DOHH2 (cell line): ENCODE measurements around the gene EML5.

ENCODE experiments used
- H3F3A ChIP-seq: fragments of 200-600 bp; sonication (generic), shearing (Covaris generic); 2 replicates; pipeline ENCODE4 v1.6.0; 2016; ENCODE audit warnings: antibody characterized with exemption, mild to moderate bottlenecking; ENCODE audit not compliant: control insufficient read depth, insufficient read depth
- H3K27ac ChIP-seq: fragments of 200-600 bp; sonication (generic); 2 replicates; pipeline ENCODE4 v1.5.1; 2014; ENCODE audit warnings: low read depth, mild to moderate bottlenecking, low read length, moderate library complexity
- H3K27me3 ChIP-seq: fragments of 200-600 bp; sonication (generic); 2 replicates; pipeline ENCODE4 v1.6.1; 2014; ENCODE audit warnings: mild to moderate bottlenecking, low read length, mixed read lengths; ENCODE audit not compliant: control insufficient read depth
- H3K36me3 ChIP-seq: fragments of 200-600 bp; sonication (generic); 2 replicates; pipeline ENCODE4 v1.6.1; 2014; ENCODE audit warnings: mild to moderate bottlenecking, low read length, moderate library complexity, mixed read lengths; ENCODE audit not compliant: control insufficient read depth
- H3K4me1 ChIP-seq: fragments of 200-600 bp; sonication (generic); 2 replicates; pipeline ENCODE4 v1.6.1; 2014; ENCODE audit warnings: mild to moderate bottlenecking, low read length, mixed read lengths; ENCODE audit not compliant: control insufficient read depth
- H3K4me2 ChIP-seq: fragments of 200-600 bp; sonication (generic); 2 replicates; pipeline ENCODE4 v1.6.0; 2014; ENCODE audit warnings: mild to moderate bottlenecking, low read length, moderate library complexity
- H3K4me3 ChIP-seq: fragments of 200-600 bp; sonication (generic); 2 replicates; pipeline ENCODE4 v1.5.1; 2014; ENCODE audit warnings: mild to moderate bottlenecking, low read length, mixed read lengths
- H3K79me2 ChIP-seq: fragments of 200-600 bp; sonication (generic); 2 replicates; pipeline ENCODE4 v1.6.1; 2014; ENCODE audit warnings: mild to moderate bottlenecking, low read length, mixed read lengths; ENCODE audit not compliant: control insufficient read depth
- H3K9me2 ChIP-seq: fragments of 200-600 bp; sonication (generic); replicated peaks from 2 replicates; pipeline ENCODE4 v1.6.1; 2014; ENCODE audit warnings: mild to moderate bottlenecking, low read length, mixed read lengths; ENCODE audit not compliant: control insufficient read depth
- H3K9me3 ChIP-seq: fragments of 200-600 bp; sonication (generic); 2 replicates; pipeline ENCODE4 v1.6.1; 2014; ENCODE audit warnings: antibody characterized with exemption, low read length, mixed read lengths; ENCODE audit not compliant: control insufficient read depth, insufficient read depth
- H4K20me1 ChIP-seq: fragments of 200-600 bp; sonication (generic); 2 replicates; pipeline ENCODE4 v1.6.0; 2014; ENCODE audit warnings: low read depth, mild to moderate bottlenecking, antibody characterized with exemption, low read length, moderate library complexity; ENCODE audit not compliant: control insufficient read depth, insufficient read depth
- CTCF ChIP-seq: fragments of 200-600 bp; sonication (generic); IDR thresholded peaks from one replicate; pipeline ENCODE4 v1.5.1; 2014; ENCODE audit warnings: antibody characterized with exemption, mild to moderate bottlenecking, low read depth, low read length; ENCODE audit not compliant: poor library complexity, severe bottlenecking
- EZH2phosphoT487 ChIP-seq: fragments of 200-600 bp; sonication (generic); IDR thresholded peaks from 2 replicates; pipeline ENCODE4 v1.6.1; 2017; ENCODE audit warnings: borderline replicate concordance, mild to moderate bottlenecking, antibody characterized with exemption, low read length, moderate library complexity, mixed read lengths

The EML5 gene

GRCh38 chr14:88840926-88841325, 48.2 kb upstream of the EML5 start:
- Histone ChIP-seq H3K27ac (no peak overlapping the region), H3K9me2 (no peaks in the 10 kb centered on the region), H3K36me3 (no peaks in the 10 kb centered on the region), H3K4me1 (no peaks in the 10 kb centered on the region), H3F3A (no peaks in the 10 kb centered on the region), H3K9me3 (no peaks in the 10 kb centered on the region), H3K27me3 (no peaks in the 10 kb centered on the region), H3K4me3 (no peak overlapping the region), H3K4me2 (no peak overlapping the region), H3K79me2 (no peaks in the 10 kb centered on the region), H4K20me1 (no peaks in the 10 kb centered on the region)
- TF ChIP-seq EZH2phosphoT487 (no peak), CTCF (no peak)

- no peaks in the 10 kb centered on the region for H3K4me1 ChIP-seq
- H3F3A ChIP-seq: no peaks in the 10 kb centered on the region
- H3K27ac ChIP-seq: no peak overlapping the region
- H3K4me2 ChIP-seq: no peak overlapping the region
- H3K9me2 ChIP-seq: no peaks in the 10 kb centered on the region
- H3K79me2 ChIP-seq: no peaks in the 10 kb centered on the region
- H3K36me3 ChIP-seq: no peaks in the 10 kb centered on the region
- TF ChIP-seq CTCF: no peak
- no peak for TF ChIP-seq EZH2phosphoT487
- H4K20me1 ChIP-seq: no peaks in the 10 kb centered on the region
- H3K27me3 ChIP-seq: no peaks in the 10 kb centered on the region
- no peak overlapping the region for H3K4me3 ChIP-seq
- no peaks in the 10 kb centered on the region for H3K9me3 ChIP-seq
Observed at GRCh38 chr14:88838015-88838414, 45.3 kb upstream of the EML5 start.

GRCh38 chr14:88837495-88837894, 44.7 kb upstream of the EML5 start:
- H3K36me3 ChIP-seq: no peaks in the 10 kb centered on the region
- no peak overlapping the region for H3K4me3 ChIP-seq
- H3K27me3 ChIP-seq: no peaks in the 10 kb centered on the region
- H3K4me2 ChIP-seq: no peak overlapping the region
- no peak for TF ChIP-seq CTCF
- no peak for TF ChIP-seq EZH2phosphoT487
- no peaks in the 10 kb centered on the region for H3K9me3 ChIP-seq
- H3K27ac ChIP-seq: no peak overlapping the region
- H3K9me2 ChIP-seq: no peaks in the 10 kb centered on the region
- H3K4me1 ChIP-seq: no peaks in the 10 kb centered on the region
- no peaks in the 10 kb centered on the region for H4K20me1 ChIP-seq
- no peaks in the 10 kb centered on the region for H3F3A ChIP-seq
- no peaks in the 10 kb centered on the region for H3K79me2 ChIP-seq

GRCh38 chr14:88835661-88836060, 42.9 kb upstream of the EML5 start:
- TF ChIP-seq EZH2phosphoT487 (no peak), CTCF (no peak)

More at GRCh38 chr14:88835661-88836060, 42.9 kb upstream of the EML5 start:
- H3K79me2 ChIP-seq: no peaks in the 10 kb centered on the region
- H3K9me3 ChIP-seq: no peaks in the 10 kb centered on the region
- H3K4me1 ChIP-seq: no peaks in the 10 kb centered on the region
- no peaks in the 10 kb centered on the region for H3K36me3 ChIP-seq
- no peaks in the 10 kb centered on the region for H4K20me1 ChIP-seq
- H3K4me2 ChIP-seq: no peak overlapping the region
- no peaks in the 10 kb centered on the region for H3K27me3 ChIP-seq
- H3F3A ChIP-seq: no peaks in the 10 kb centered on the region
- H3K4me3 ChIP-seq: no peak overlapping the region
- no peak overlapping the region for H3K27ac ChIP-seq
- no peaks in the 10 kb centered on the region for H3K9me2 ChIP-seq
